A549 (cell line): ENCODE measurements around the gene DRAXIN.

Experiments used
- RCOR1 ChIP-seq: fragments of 150-350 bp; IDR thresholded peaks from 2 replicates; pipeline ENCODE4 v1.6.1; 2014; ENCODE audit warnings: antibody characterized with exemption, low read length, low read depth
- TF ChIP-seq, protein P1 (sequence below): fragments of >200 bp; sonication (Bioruptor Twin); formaldehyde crosslinking; IDR thresholded peaks from 3 replicates; pipeline ENCODE4 v1.5.1; 2016

DNA sequence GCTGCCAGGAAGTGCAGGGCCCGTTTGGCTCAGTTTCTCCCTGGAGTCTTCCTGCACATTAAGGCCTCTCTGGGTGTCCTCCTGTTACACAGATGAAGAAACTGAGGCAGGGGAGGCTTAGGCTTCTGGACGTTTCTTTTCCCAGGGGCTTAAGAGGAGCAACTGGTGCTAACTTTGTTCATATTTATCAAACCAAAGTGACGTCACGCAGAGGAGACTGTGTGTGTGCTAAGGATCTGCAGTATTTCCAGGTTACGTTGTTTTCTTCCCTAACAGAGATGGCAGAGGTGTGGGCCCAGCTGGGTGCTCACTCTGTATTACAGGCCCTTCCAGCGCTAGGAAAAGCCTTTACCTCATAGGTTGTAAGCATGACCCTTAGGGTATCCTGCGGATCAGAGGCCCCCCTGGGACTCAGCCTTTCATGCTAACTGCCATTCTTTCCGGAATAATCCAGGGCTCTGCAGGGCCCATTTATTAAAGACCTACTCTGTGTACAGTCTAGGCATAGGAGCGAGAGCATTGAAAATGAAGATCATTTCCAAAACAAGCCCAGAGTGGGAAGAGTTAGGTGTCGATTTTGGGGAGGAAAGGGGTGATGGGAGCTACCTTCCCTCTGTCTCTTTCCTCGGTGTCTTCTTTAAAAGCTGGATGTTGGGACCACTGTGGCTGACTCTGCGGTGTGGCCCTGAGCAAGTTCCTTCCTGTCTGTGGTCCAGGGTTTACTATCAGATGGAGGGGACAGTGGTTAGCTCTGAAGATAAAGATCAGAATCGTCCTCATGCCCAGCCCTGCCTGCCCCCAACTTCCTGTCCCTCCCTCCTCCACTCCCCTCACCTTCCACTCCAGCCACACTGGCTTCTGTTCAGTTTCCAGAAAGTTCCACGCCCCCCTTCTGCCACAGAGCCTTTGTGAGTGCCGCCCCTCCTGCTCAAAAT lies 49.0 kb downstream of the DRAXIN start:
- TF ChIP-seq, protein P1, sequence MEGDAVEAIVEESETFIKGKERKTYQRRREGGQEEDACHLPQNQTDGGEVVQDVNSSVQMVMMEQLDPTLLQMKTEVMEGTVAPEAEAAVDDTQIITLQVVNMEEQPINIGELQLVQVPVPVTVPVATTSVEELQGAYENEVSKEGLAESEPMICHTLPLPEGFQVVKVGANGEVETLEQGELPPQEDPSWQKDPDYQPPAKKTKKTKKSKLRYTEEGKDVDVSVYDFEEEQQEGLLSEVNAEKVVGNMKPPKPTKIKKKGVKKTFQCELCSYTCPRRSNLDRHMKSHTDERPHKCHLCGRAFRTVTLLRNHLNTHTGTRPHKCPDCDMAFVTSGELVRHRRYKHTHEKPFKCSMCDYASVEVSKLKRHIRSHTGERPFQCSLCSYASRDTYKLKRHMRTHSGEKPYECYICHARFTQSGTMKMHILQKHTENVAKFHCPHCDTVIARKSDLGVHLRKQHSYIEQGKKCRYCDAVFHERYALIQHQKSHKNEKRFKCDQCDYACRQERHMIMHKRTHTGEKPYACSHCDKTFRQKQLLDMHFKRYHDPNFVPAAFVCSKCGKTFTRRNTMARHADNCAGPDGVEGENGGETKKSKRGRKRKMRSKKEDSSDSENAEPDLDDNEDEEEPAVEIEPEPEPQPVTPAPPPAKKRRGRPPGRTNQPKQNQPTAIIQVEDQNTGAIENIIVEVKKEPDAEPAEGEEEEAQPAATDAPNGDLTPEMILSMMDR = no peak
- TF ChIP-seq RCOR1 = no peak
